ENCODE data around the gene MUTYH. TPM values are rescaled to one million over a fixed set of nuclear protein-coding genes. Genes with fewer than 3 reads are reported as not detected.
A peak's percentile ranks its signal among the peaks of the same experiment; 100 is the strongest.

Gene MUTYH
- total RNA-seq, 3 donors from 2014 or later: 16.8 to 26.2 (median 25.8) TPM

- no peaks in the 10 kb centered on the region for H3K4me1 ChIP-seq
- TF ChIP-seq, protein P1, sequence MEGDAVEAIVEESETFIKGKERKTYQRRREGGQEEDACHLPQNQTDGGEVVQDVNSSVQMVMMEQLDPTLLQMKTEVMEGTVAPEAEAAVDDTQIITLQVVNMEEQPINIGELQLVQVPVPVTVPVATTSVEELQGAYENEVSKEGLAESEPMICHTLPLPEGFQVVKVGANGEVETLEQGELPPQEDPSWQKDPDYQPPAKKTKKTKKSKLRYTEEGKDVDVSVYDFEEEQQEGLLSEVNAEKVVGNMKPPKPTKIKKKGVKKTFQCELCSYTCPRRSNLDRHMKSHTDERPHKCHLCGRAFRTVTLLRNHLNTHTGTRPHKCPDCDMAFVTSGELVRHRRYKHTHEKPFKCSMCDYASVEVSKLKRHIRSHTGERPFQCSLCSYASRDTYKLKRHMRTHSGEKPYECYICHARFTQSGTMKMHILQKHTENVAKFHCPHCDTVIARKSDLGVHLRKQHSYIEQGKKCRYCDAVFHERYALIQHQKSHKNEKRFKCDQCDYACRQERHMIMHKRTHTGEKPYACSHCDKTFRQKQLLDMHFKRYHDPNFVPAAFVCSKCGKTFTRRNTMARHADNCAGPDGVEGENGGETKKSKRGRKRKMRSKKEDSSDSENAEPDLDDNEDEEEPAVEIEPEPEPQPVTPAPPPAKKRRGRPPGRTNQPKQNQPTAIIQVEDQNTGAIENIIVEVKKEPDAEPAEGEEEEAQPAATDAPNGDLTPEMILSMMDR (IDR thresholded peaks at IDR 0.05): no peak
- no peak for TF ChIP-seq POLR2AphosphoS5 (IDR thresholded peaks at IDR 0.05)
- no peak for TF ChIP-seq POLR2A (IDR thresholded peaks at IDR 0.05)
- H3K27me3 ChIP-seq: no peaks in the 10 kb centered on the region
- no peak for DNase-seq (ENCODE audit: low spot score in 2 of 2)
- no peaks in the 10 kb centered on the region for H3K9me3 ChIP-seq
- H3K27ac ChIP-seq: no peak overlapping the region
- H3K4me3 ChIP-seq: no peak overlapping the region
- intact Hi-C loops (cut with DNase I; ENCODE audit: low total_unique reads): no loop called here
- H3K36me3 ChIP-seq: no peaks in the 10 kb centered on the region
Measured at GRCh38 chr1:45329445-45329844, 10.8 kb downstream of the MUTYH start.

- no peak overlapping the region for H3K27ac ChIP-seq
- TF ChIP-seq POLR2AphosphoS5 (IDR thresholded peaks at IDR 0.05): no peak
- no peak for TF ChIP-seq POLR2A (IDR thresholded peaks at IDR 0.05)
- TF ChIP-seq, protein P1 (IDR thresholded peaks at IDR 0.05): no peak
- H3K9me3 ChIP-seq: no peaks in the 10 kb centered on the region
- H3K36me3 ChIP-seq: no peaks in the 10 kb centered on the region
- DNase-seq (ENCODE audit: low spot score in 2 of 2): no peak
- H3K27me3 ChIP-seq: no peaks in the 10 kb centered on the region
- intact Hi-C loops (cut with DNase I; ENCODE audit: low total_unique reads): no loop called here
- no peaks in the 10 kb centered on the region for H3K4me1 ChIP-seq
- H3K4me3 ChIP-seq: no peak overlapping the region
Measured at GRCh38 chr1:45328680-45329079, 11.6 kb downstream of the MUTYH start.

GRCh38 chr1:45327644-45328515, 12.4 kb downstream of the MUTYH start:
- no peak for TF ChIP-seq POLR2AphosphoS5 (IDR thresholded peaks at IDR 0.05)
- TF ChIP-seq POLR2A (IDR thresholded peaks at IDR 0.05): no peak
- TF ChIP-seq, protein P1 (IDR thresholded peaks at IDR 0.05): no peak
- Histone ChIP-seq H3K9me3 (no peaks in the 10 kb centered on the region), H3K4me3 (peak overlapping the region; percentile 43 to 75 (median 57)), H3K4me1 (no peaks in the 10 kb centered on the region), H3K36me3 (no peaks in the 10 kb centered on the region), H3K27ac (no peak overlapping the region), H3K27me3 (no peaks in the 10 kb centered on the region)
- no peak for DNase-seq (ENCODE audit: low spot score in 2 of 2)
- intact Hi-C loops (cut with DNase I; ENCODE audit: low total_unique reads): no loop called here

DNA sequence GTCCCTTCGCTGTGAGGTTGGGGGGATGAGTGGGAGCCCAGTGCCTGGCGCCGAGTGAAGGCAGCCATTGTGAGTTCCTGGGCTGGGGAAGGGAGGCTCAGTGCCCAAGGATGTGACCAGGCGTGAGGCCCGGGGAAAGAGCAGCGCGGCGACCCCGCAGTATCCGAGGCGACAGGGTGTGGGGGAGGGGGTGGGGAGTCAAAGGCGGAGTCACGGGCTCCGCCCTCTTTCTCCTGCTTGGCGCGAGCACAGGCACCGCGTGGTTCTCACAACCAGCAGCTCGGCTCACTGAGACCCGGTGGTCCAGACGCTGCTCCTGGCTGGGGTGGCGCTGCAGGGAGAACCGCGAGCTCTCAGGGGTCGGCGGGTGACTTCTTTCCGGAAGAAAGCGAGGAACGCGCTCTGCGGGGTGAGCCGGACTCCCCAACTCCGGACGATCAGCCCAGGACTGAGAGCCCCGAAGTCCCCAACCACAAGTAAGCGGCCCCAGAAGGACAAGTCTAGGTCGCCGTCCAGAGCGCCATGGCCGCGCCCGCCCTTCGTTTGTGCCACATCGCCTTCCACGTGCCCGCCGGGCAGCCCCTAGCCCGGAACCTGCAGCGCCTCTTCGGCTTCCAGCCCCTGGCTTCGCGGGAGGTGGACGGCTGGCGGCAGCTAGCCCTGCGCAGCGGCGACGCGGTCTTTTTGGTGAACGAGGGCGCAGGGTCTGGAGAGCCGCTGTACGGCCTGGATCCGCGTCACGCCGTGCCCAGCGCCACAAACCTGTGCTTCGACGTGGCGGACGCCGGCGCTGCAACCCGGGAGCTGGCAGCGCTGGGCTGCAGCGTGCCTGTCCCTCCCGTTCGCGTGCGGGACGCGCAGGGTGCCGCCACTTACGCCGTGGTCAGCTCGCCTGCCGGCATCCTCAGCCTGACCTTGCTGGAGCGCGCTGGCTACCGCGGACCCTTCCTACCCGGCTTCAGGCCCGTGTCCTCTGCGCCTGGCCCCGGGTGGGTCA, 13.3 kb downstream of the MUTYH start, which contains the start of gene HPDL:
TSS of gene HPDL (plus strand) at position 269 of the 997 bp plus-strand sequence. CDS start at position 523, 254 bp downstream.
- H3K27ac ChIP-seq: no peak within 1 kb of the TSS
- H3K4me3 ChIP-seq: peak within 1 kb of the TSS; percentile 43 to 75 (median 57)
- DNase-seq (ENCODE audit: low spot score in 2 of 2): no peak
- no peaks in the 10 kb centered on the region for H3K27me3 ChIP-seq
- no peaks in the 10 kb centered on the region for H3K4me1 ChIP-seq
- TF ChIP-seq POLR2AphosphoS5 (IDR thresholded peaks at IDR 0.05): no peak
- TF ChIP-seq POLR2A (IDR thresholded peaks at IDR 0.05): no peak
- TF ChIP-seq, protein P1 (IDR thresholded peaks at IDR 0.05): no peak
- intact Hi-C loops (cut with DNase I; ENCODE audit: low total_unique reads): no loop called here
- H3K36me3 ChIP-seq: no peaks in the 10 kb centered on the region
- H3K9me3 ChIP-seq: no peaks in the 10 kb centered on the region
